Endothelial cell of umbilical vein (primary cell): ENCODE data around the gene TLCD4. TPM values are rescaled to one million over a fixed set of nuclear protein-coding genes. Genes with fewer than 3 reads are reported as not detected.

ENCODE experiments used
- BruUV-seq: library from RNA; stranded (reverse); fragments of 400-500 nt; replicated peaks from 2 replicates; lab custom pipeline; 2021; lab: Mats Ljungman, UMichigan
- CTCF ChIA-PET: fragments of 300-600, 350-600 bp; sonication (Branson Sonifier 250); formaldehyde crosslinking; loops from one replicate; lab custom pipeline; 2021; ENCODE audit warnings: antibody characterized with exemption, inconsistent platforms; lab: Charles Lee
- POLR2A ChIA-PET: fragments of 300-600, 350-600 bp; sonication (Branson Sonifier 250); formaldehyde crosslinking; loops from one replicate; lab custom pipeline; 2021; ENCODE audit warnings: antibody characterized with exemption, inconsistent platforms; lab: Charles Lee
- DNase-seq: peaks from one replicate; pipeline ENCODE4 v3.0.0-alpha.2; 2011; ENCODE audit warnings: low read depth, low spot score
- FAIRE-seq: peaks from 2 replicates; lab custom pipeline; 2011; peaks lifted over from hg19 to GRCh38; lab: Jason Lieb, UNC
- H2AFZ ChIP-seq: 2 replicates; pipeline ENCODE4 v1.6.0; 2012; ENCODE audit warnings: low read depth, low read length, control low read depth, inconsistent platforms
- H3K27ac ChIP-seq: 2 replicates; pipeline ENCODE4 v1.5.1; 2011; ENCODE audit warnings: low read depth, mild to moderate bottlenecking, control low read depth, low read length, moderate library complexity; ENCODE audit not compliant: insufficient read depth
- H3K27me3 ChIP-seq, 2 experiments: 2 replicates each; pipeline versions ENCODE4 v1.6.0 to v1.6.1; 2011; ENCODE audit warnings: low read length in 2 of 2, mixed read lengths in 1 of 2; ENCODE audit not compliant: control insufficient read depth in 2 of 2, insufficient read depth in 2 of 2
- H3K36me3 ChIP-seq, 2 experiments: 2 replicates in 1 of 2; 3 replicates in 1 of 2; pipeline ENCODE4 v1.5.1; 2011; ENCODE audit warnings: low read length in 2 of 2, mild to moderate bottlenecking in 1 of 2, moderate library complexity in 1 of 2; ENCODE audit not compliant: control insufficient read depth in 2 of 2, insufficient read depth in 2 of 2; ENCODE audit errors: extremely low read depth in 1 of 2
- H3K4me1 ChIP-seq: 3 replicates; pipeline ENCODE4 v1.5.1; 2011; ENCODE audit warnings: mild to moderate bottlenecking, low read length; ENCODE audit not compliant: control insufficient read depth, insufficient read depth; ENCODE audit errors: extremely low read depth
- H3K4me2 ChIP-seq: 2 replicates; pipeline ENCODE4 v1.6.1; 2011; ENCODE audit warnings: low read length, control low read depth, mixed read lengths; ENCODE audit not compliant: insufficient read depth
- H3K4me3 ChIP-seq, 3 experiments: fragments of 200-600 bp in 1 of 3; sonication (generic), shearing (Covaris generic) in 1 of 3; replicated peaks in 1 of 3; 2 replicates each; pipeline ENCODE4 v1.5.1; 2011 to 2016; ENCODE audit warnings: control low read depth in 3 of 3, low read length in 3 of 3, mild to moderate bottlenecking in 2 of 3, inconsistent platforms in 1 of 3, low read depth in 1 of 3, moderate library complexity in 1 of 3; ENCODE audit not compliant: insufficient read depth in 1 of 3
- H3K79me2 ChIP-seq: 2 replicates; pipeline ENCODE4 v1.6.0; 2012; ENCODE audit warnings: low read length, inconsistent platforms; ENCODE audit not compliant: control insufficient read depth, insufficient read depth
- H3K9ac ChIP-seq: replicated peaks from 2 replicates; pipeline ENCODE3; 2011; ENCODE audit warnings: low read length, control low read depth; ENCODE audit not compliant: insufficient read depth; ENCODE audit errors: extremely low read depth
- H3K9me1 ChIP-seq: replicated peaks from 3 replicates; pipeline ENCODE4 v1.6.0; 2011; ENCODE audit warnings: mild to moderate bottlenecking, low read length; ENCODE audit not compliant: control insufficient read depth, insufficient read depth; ENCODE audit errors: extremely low read depth
- H3K9me3 ChIP-seq: replicated peaks from 2 replicates; pipeline ENCODE4 v1.5.1; 2012; ENCODE audit warnings: low read length, inconsistent platforms; ENCODE audit not compliant: control insufficient read depth, insufficient read depth
- H4K20me1 ChIP-seq: replicated peaks from 2 replicates; pipeline ENCODE3; 2011; ENCODE audit warnings: mild to moderate bottlenecking, low read length; ENCODE audit not compliant: control insufficient read depth, insufficient read depth; ENCODE audit errors: extremely low read depth
- CTCF ChIP-seq, 2 donors: IDR thresholded peaks; 1 replicate in 1 of 2; 2 replicates in 1 of 2; pipeline ENCODE4 v1.5.1; 2011; ENCODE audit warnings: low read length in 2 of 2, mild to moderate bottlenecking in 2 of 2, moderate library complexity in 2 of 2, control low read depth in 1 of 2, inconsistent platforms in 1 of 2, low read depth in 1 of 2; ENCODE audit not compliant: insufficient read depth in 1 of 2; ENCODE audit errors: extremely low read depth in 1 of 2
- EZH2 ChIP-seq: IDR thresholded peaks from 2 replicates; pipeline ENCODE4 v1.6.1; 2012; ENCODE audit warnings: borderline replicate concordance, low read depth, mild to moderate bottlenecking, moderate library complexity, low read length, inconsistent platforms; ENCODE audit not compliant: severe bottlenecking
- FOS ChIP-seq: IDR thresholded peaks from 2 replicates; pipeline ENCODE4 v1.6.1; 2011; ENCODE audit warnings: mild to moderate bottlenecking, low read length, moderate library complexity, borderline replicate concordance; ENCODE audit not compliant: insufficient read depth
- GATA2 ChIP-seq: IDR thresholded peaks from 2 replicates; pipeline ENCODE4 v1.7.0; 2011; ENCODE audit warnings: low read depth, mild to moderate bottlenecking, moderate library complexity, mixed read lengths, low read length; ENCODE audit not compliant: insufficient read length, insufficient read depth
- JUN ChIP-seq: IDR thresholded peaks from 2 replicates; pipeline ENCODE4 v1.6.1; 2011; ENCODE audit warnings: borderline replicate concordance, low read depth; ENCODE audit not compliant: insufficient read length, insufficient read depth
- MAX ChIP-seq: IDR thresholded peaks from 2 replicates; pipeline ENCODE4 v1.6.1; 2011; ENCODE audit not compliant: insufficient read depth, insufficient read length
- MYC ChIP-seq: IDR thresholded peaks from one replicate; pipeline ENCODE4 v1.6.1; 2011; ENCODE audit warnings: mild to moderate bottlenecking, low read depth, low read length
- POLR2A ChIP-seq: IDR thresholded peaks from 2 replicates; pipeline ENCODE4 v1.6.1; 2012; ENCODE audit warnings: low read depth, mild to moderate bottlenecking, control low read depth, low read length
- POLR2AphosphoS5 ChIP-seq: IDR thresholded peaks from 2 replicates; pipeline ENCODE4 v1.6.1; 2012; ENCODE audit warnings: low read depth, mild to moderate bottlenecking, control low read depth, low read length, moderate library complexity; ENCODE audit not compliant: insufficient read depth
- dilution Hi-C: fragments of 300-500 bp; cut with MboI; formaldehyde crosslinking; loops from one replicate; pipeline ENCODE4 v1.15.0; 2019; ENCODE audit warnings: low sequenced_read_pairs; ENCODE audit not compliant: extremely low pct_ligation_motif_present
- intact Hi-C: fragments of 100-400 bp; cut with micrococcal nuclease; formaldehyde crosslinking; loops from one replicate; pipeline ENCODE4 v1.10.0; 2022
- polyA plus RNA-seq, 4 experiments: library from polyadenylated mRNA; depleted of rRNA in 3 of 4; stranded (reverse) in 3 of 4; unstranded in 1 of 4; fragments of >200 nt; gene quantifications; 2 replicates each; pipeline versions ENCODE4 v1.2.1 to v1.2.3, GENCODE V29; 2011 to 2012; ENCODE audit warnings: missing spikeins in 1 of 4
- total RNA-seq: library from RNA; stranded (reverse); gene quantifications from 2 replicates; pipeline ENCODE4 v1.2.3, GENCODE V29; 2021

TLCD4 gene
- total and polyA plus RNA-seq, 2 donors (not counting 3 experiments of a cell fraction or from before 2014, with no cell fraction given): 0.11 to 0.51 TPM

GRCh38 chr1:95094923-95095322 lies 22.2 kb upstream of the TLCD4 start:
- H3K9me3 ChIP-seq: no peaks in the 10 kb centered on the region
- dilution Hi-C loops (no loop called here), intact Hi-C loops (no loop called here)
- H3K79me2 ChIP-seq: no peaks in the 10 kb centered on the region
- H4K20me1 ChIP-seq: no peaks in the 10 kb centered on the region
- TF ChIP-seq JUN: no peak
- TF ChIP-seq GATA2: no peak
- no peak for TF ChIP-seq CTCF (IDR thresholded peaks at IDR 0.05; ENCODE audit: extremely low read depth in 1 of 2, insufficient read depth in 1 of 2, low read depth in 1 of 2, low read length in 2 of 2)
- no peak for TF ChIP-seq EZH2
- TF ChIP-seq FOS: no peak
- no peak for TF ChIP-seq POLR2A
- TF ChIP-seq MYC: no peak
- no peak for TF ChIP-seq POLR2AphosphoS5
- no peak for TF ChIP-seq MAX
- no peak overlapping the region for H3K9ac ChIP-seq
- no peak overlapping the region for H3K4me2 ChIP-seq
- no peak for FAIRE-seq
- H3K9me1 ChIP-seq: no peaks in the 10 kb centered on the region
- ChIA-PET POLR2A (no interaction called here), CTCF (interaction anchor here (0.7 kb wide), 1 partner anchor 139 kb away, joined by 3 read pairs; the partner anchor contains the start of gene RWDD3)
- H3K4me1 ChIP-seq: no peaks in the 10 kb centered on the region
- no peaks in the 10 kb centered on the region for H3K36me3 ChIP-seq
- no peak overlapping the region for H2AFZ ChIP-seq
- no peak overlapping the region for H3K4me3 ChIP-seq
- H3K27ac ChIP-seq: no peak overlapping the region
- no TSS peak for BruUV-seq
- peaks cover 0 to 5% of the 10 kb centered on the region in 2 experiments for H3K27me3 ChIP-seq
- no peak for DNase-seq
